Stimulated activated CD8-positive, alpha-beta memory T cell treated with anti-CD3 and anti-CD28 coated beads, Interleukin-4, amount 100 ng/mL, for 1 hour (primary cell): Measurements from ENCODE around the gene TMEM132A.
A peak's percentile ranks its signal among the peaks of the same experiment; 100 is the strongest.
"Not testable (repeated sequence)": the region's sequence is repeated elsewhere in the genome, so short reads cannot be mapped to it uniquely, and the experiment has no call there.

Experiments
- DNase-seq, 2 donors: peaks; one replicate each; pipeline ENCODE4 v3.0.0-alpha.2; 2020; ENCODE audit warnings: low read depth in 2 of 2, low spot score in 1 of 2

TMEM132A gene

GRCh38 chr11:60954421-60954820 is 30.2 kb downstream of the TMEM132A start:
- DNase-seq = no peak

- no peak for DNase-seq
Measured at GRCh38 chr11:60955571-60955970, 31.3 kb downstream of the TMEM132A start.

GRCh38 chr11:60957188-60957587 is 32.9 kb downstream of the TMEM132A start:
- no peak for DNase-seq

- DNase-seq = no peak
Measured at GRCh38 chr11:60959431-60959830, 35.2 kb downstream of the TMEM132A start.

- DNase-seq = no peak
Measured at GRCh38 chr11:60960405-60960804, 36.1 kb downstream of the TMEM132A start.

GRCh38 chr11:60964801-60965200 is 40.5 kb downstream of the TMEM132A start:
- no peak for DNase-seq

- DNase-seq = no peak
Measured at GRCh38 chr11:60966890-60967289, 42.6 kb downstream of the TMEM132A start.

GRCh38 chr11:60968223-60968622 is 44.0 kb downstream of the TMEM132A start:
- no peak for DNase-seq

GRCh38 chr11:60970369-60970774 is 46.1 kb downstream of the TMEM132A start:
- peak; percentile 55 to 71 for DNase-seq

GRCh38 chr11:60970890-60971289 is 46.6 kb downstream of the TMEM132A start:
- no peak for DNase-seq

- DNase-seq = peak in 1 of 2 donors; percentile 39
Measured at GRCh38 chr11:60971520-60971919, 47.3 kb downstream of the TMEM132A start, which contains the start of gene CD6. Gene CD6 (plus strand): TSS chr11:60971680. CDS start chr11:60971866, 186 bp downstream.

GRCh38 chr11:60972182-60973030 is 48.1 kb downstream of the TMEM132A start:
- no peak for DNase-seq

GRCh38 chr11:60973699-60974098 is 49.4 kb downstream of the TMEM132A start:
- DNase-seq = no peak

GRCh38 chr11:60974316-60974715 is 50.1 kb downstream of the TMEM132A start:
- not testable (repeated sequence) for DNase-seq

GRCh38 chr11:60974726-60975125 is 50.5 kb downstream of the TMEM132A start:
- no peak for DNase-seq

GRCh38 chr11:60977224-60977623 is 53.0 kb downstream of the TMEM132A start:
- DNase-seq = no peak

GRCh38 chr11:60977836-60978235 is 53.6 kb downstream of the TMEM132A start:
- DNase-seq = no peak

- no peak for DNase-seq
Measured at GRCh38 chr11:60978546-60979380, 54.5 kb downstream of the TMEM132A start.

- DNase-seq = no peak
Measured at GRCh38 chr11:60981515-60981914, 57.3 kb downstream of the TMEM132A start.

GRCh38 chr11:60982184-60982583 is 57.9 kb downstream of the TMEM132A start:
- DNase-seq = no peak

GRCh38 chr11:60984149-60984548 is 59.9 kb downstream of the TMEM132A start:
- DNase-seq = no peak

GRCh38 chr11:60984636-60985035 is 60.4 kb downstream of the TMEM132A start:
- no peak for DNase-seq
